Activated CD4-positive, alpha-beta T cell treated with anti-CD3 and anti-CD28 coated beads for 24 hours (primary cell): ENCODE data around the gene PTGER4.
"Not testable (repeated sequence)": the region's sequence is repeated elsewhere in the genome, so short reads cannot be mapped to it uniquely, and the experiment has no call there.

Experiments used
- DNase-seq, 2 donors: peaks; one replicate each; pipeline ENCODE4 v3.0.0-alpha.2; 2020; ENCODE audit warnings: low read depth in 2 of 2

The PTGER4 gene

GRCh38 chr5:40689438-40689837 is 9.7 kb downstream of the PTGER4 start:
- no peak for DNase-seq

- no peak for DNase-seq
These were observed 10.6 kb downstream of the PTGER4 start for GRCh38 chr5:40690267-40690666.

GRCh38 chr5:40691894-40692293 is 12.2 kb downstream of the PTGER4 start:
- no peak for DNase-seq

GRCh38 chr5:40694433-40694832 is 14.7 kb downstream of the PTGER4 start:
- no peak for DNase-seq

- DNase-seq = no peak
These were observed 20.5 kb downstream of the PTGER4 start for GRCh38 chr5:40700116-40700782.

- not testable (repeated sequence) for DNase-seq
These were observed 22.3 kb downstream of the PTGER4 start for GRCh38 chr5:40702027-40702426.

GRCh38 chr5:40705484-40705883 is 25.8 kb downstream of the PTGER4 start:
- not testable (repeated sequence) for DNase-seq

- not testable (repeated sequence) for DNase-seq
These were observed 30.9 kb downstream of the PTGER4 start for GRCh38 chr5:40710575-40710974.

GRCh38 chr5:40714001-40714400 is 34.3 kb downstream of the PTGER4 start:
- no peak for DNase-seq

GRCh38 chr5:40716000-40716399 is 36.3 kb downstream of the PTGER4 start:
- DNase-seq = no peak

- DNase-seq = no peak
These were observed 36.9 kb downstream of the PTGER4 start for GRCh38 chr5:40716590-40716989.

- no peak for DNase-seq
These were observed 37.6 kb downstream of the PTGER4 start for GRCh38 chr5:40717281-40717680.

GRCh38 chr5:40720069-40720468 is 40.4 kb downstream of the PTGER4 start:
- DNase-seq = no peak

- DNase-seq = not testable (repeated sequence)
These were observed 42.8 kb downstream of the PTGER4 start for GRCh38 chr5:40722497-40722911.

GRCh38 chr5:40733434-40733833 is 53.7 kb downstream of the PTGER4 start:
- no peak for DNase-seq

- DNase-seq = no peak
These were observed 54.3 kb downstream of the PTGER4 start for GRCh38 chr5:40733879-40734563.

- no peak for DNase-seq
These were observed 55.3 kb downstream of the PTGER4 start for GRCh38 chr5:40734986-40735385.

- DNase-seq = no peak
These were observed 55.9 kb downstream of the PTGER4 start for GRCh38 chr5:40735609-40736008.

GRCh38 chr5:40736103-40736875 is 56.6 kb downstream of the PTGER4 start:
- no peak for DNase-seq

- no peak for DNase-seq
These were observed 58.8 kb downstream of the PTGER4 start for GRCh38 chr5:40738502-40738901.
